Neural cell (in vitro differentiated cells): ENCODE measurements around the gene KIF1B. TPM values are rescaled to one million over a fixed set of nuclear protein-coding genes. Genes with fewer than 3 reads are reported as not detected.

Source experiments
- H2AFZ ChIP-seq: fragments of 200-600, 300-800 bp; sonication (generic), shearing (Covaris generic); 2 replicates; pipeline ENCODE4 v1.6.0; 2014; ENCODE audit warnings: low read depth, mild to moderate bottlenecking, antibody characterized with exemption, low read length, moderate library complexity
- H3F3A ChIP-seq: fragments of 200-600 bp; shearing (Covaris generic); 2 replicates; pipeline ENCODE4 v1.6.1; 2016; ENCODE audit warnings: mild to moderate bottlenecking, moderate library complexity, mixed read lengths, antibody characterized with exemption, low read length; ENCODE audit not compliant: insufficient read depth, poor library complexity, severe bottlenecking
- H3K27ac ChIP-seq: fragments of 200-600, 300-800 bp; sonication (generic), shearing (Covaris generic); 2 replicates; pipeline ENCODE4 v1.5.1; 2014; ENCODE audit warnings: mild to moderate bottlenecking, low read length, moderate library complexity
- H3K27me3 ChIP-seq: fragments of 300-800, 200-600 bp; sonication (generic), shearing (Covaris generic); 2 replicates; pipeline ENCODE4 v1.6.0; 2014; ENCODE audit warnings: mild to moderate bottlenecking, low read depth, low read length, moderate library complexity; ENCODE audit not compliant: insufficient read depth
- H3K36me3 ChIP-seq: fragments of 300-800, 200-600 bp; sonication (generic), shearing (Covaris generic); 2 replicates; pipeline ENCODE4 v1.5.1; 2014; ENCODE audit warnings: mild to moderate bottlenecking, antibody characterized with exemption, low read length, moderate library complexity; ENCODE audit not compliant: insufficient read depth
- H3K4me2 ChIP-seq: fragments of 300-800, 200-600 bp; sonication (generic), shearing (Covaris generic); 2 replicates; pipeline ENCODE4 v1.6.0; 2014; ENCODE audit warnings: mild to moderate bottlenecking, low read length
- H3K4me3 ChIP-seq: fragments of 300-800, 200-600 bp; sonication (generic), shearing (Covaris generic); 2 replicates; pipeline ENCODE4 v1.5.1; 2014; ENCODE audit warnings: mild to moderate bottlenecking, low read length, moderate library complexity
- H3K79me2 ChIP-seq: fragments of 200-600 bp; shearing (Covaris generic); replicated peaks from 2 replicates; pipeline ENCODE4 v1.6.0; 2014; ENCODE audit warnings: mild to moderate bottlenecking, low read length, moderate library complexity; ENCODE audit not compliant: insufficient read depth
- H3K9ac ChIP-seq: fragments of 300-800, 200-600 bp; sonication (generic), shearing (Covaris generic); 2 replicates; pipeline ENCODE4 v1.6.1; 2016; ENCODE audit warnings: mild to moderate bottlenecking, low read length, mixed read lengths
- H3K9me2 ChIP-seq: fragments of 200-600 bp; shearing (Covaris generic); 2 replicates; pipeline ENCODE4 v1.6.1; 2016; ENCODE audit warnings: mild to moderate bottlenecking, low read length, mixed read lengths; ENCODE audit not compliant: insufficient read depth
- H3K9me3 ChIP-seq: fragments of 200-600, 300-800 bp; sonication (generic), shearing (Covaris generic); 2 replicates; pipeline ENCODE4 v1.6.1; 2016; ENCODE audit warnings: mild to moderate bottlenecking, mixed run types, low read length, moderate library complexity, mixed read lengths
- H4K20me1 ChIP-seq: fragments of 200-600 bp; shearing (Covaris generic); 2 replicates; pipeline ENCODE4 v1.6.1; 2016; ENCODE audit warnings: mild to moderate bottlenecking, mixed run types; ENCODE audit not compliant: insufficient read depth
- CTCF ChIP-seq: fragments of 450-650 bp; IDR thresholded peaks from 2 replicates; pipeline ENCODE4 v1.5.1; 2014; ENCODE audit warnings: antibody characterized with exemption, mild to moderate bottlenecking, moderate library complexity; ENCODE audit not compliant: poor library complexity, severe bottlenecking
- EP300 ChIP-seq: fragments of 450-650 bp; conservative IDR thresholded peaks from 2 replicates; pipeline ENCODE4 v1.6.1; 2014; ENCODE audit warnings: antibody characterized with exemption, mild to moderate bottlenecking, moderate library complexity; ENCODE audit not compliant: poor library complexity, severe bottlenecking
- EZH2 ChIP-seq: fragments of 200-600, 300-800 bp; shearing (Covaris generic), sonication (generic); IDR thresholded peaks from 2 replicates; pipeline ENCODE4 v1.6.1; 2014; ENCODE audit warnings: antibody characterized with exemption, low read length, borderline replicate concordance, mild to moderate bottlenecking; ENCODE audit not compliant: insufficient read depth, poor library complexity, severe bottlenecking
- MXI1 ChIP-seq: fragments of 450-650 bp; conservative IDR thresholded peaks from 2 replicates; pipeline ENCODE4 v1.6.1; 2014; ENCODE audit warnings: antibody characterized with exemption, mild to moderate bottlenecking; ENCODE audit not compliant: poor library complexity, severe bottlenecking
- POLR2AphosphoS5 ChIP-seq: IDR thresholded peaks from 2 replicates; pipeline ENCODE4 v1.6.1; 2012
- RAD21 ChIP-seq: fragments of 450-650 bp; conservative IDR thresholded peaks from 2 replicates; pipeline ENCODE4 v1.6.1; 2014; ENCODE audit warnings: antibody characterized with exemption, mild to moderate bottlenecking, moderate library complexity
- REST ChIP-seq: IDR thresholded peaks from 2 replicates; pipeline ENCODE4 v1.6.1; 2012; ENCODE audit warnings: borderline replicate concordance
- TAF1 ChIP-seq: IDR thresholded peaks from 2 replicates; pipeline ENCODE4 v1.6.1; 2012; ENCODE audit warnings: low read depth
- polyA plus RNA-seq: library from polyadenylated mRNA; depleted of rRNA; stranded (reverse); fragments of >200 nt; gene quantifications from 2 replicates; pipeline ENCODE4 v1.2.3, GENCODE V29; 2014

The KIF1B gene
- polyA plus RNA-seq, 1 donor from 2014 or later, result 76.4 TPM

GRCh38 chr1:10400013-10400412 lies 189.6 kb downstream of the KIF1B start:
- Histone ChIP-seq H4K20me1 (no peaks in the 10 kb centered on the region), H3K9me2 (no peaks in the 10 kb centered on the region), H3K9me3 (no peaks in the 10 kb centered on the region), H3K27ac (peak overlapping the region; percentile 81), H3K27me3 (no peaks in the 10 kb centered on the region), H3F3A (no peaks in the 10 kb centered on the region), H3K36me3 (no peaks in the 10 kb centered on the region), H3K9ac (peak overlapping the region; percentile 85), H3K4me3 (peak overlapping the region; percentile 99), H3K4me2 (peak overlapping the region; percentile 63), H2AFZ (no peak overlapping the region), H3K79me2 (peaks cover 28% of the 10 kb centered on the region)
- TF ChIP-seq RAD21 (no peak), CTCF (no peak), EZH2 (no peak), TAF1 (no peak), EP300 (no peak), MXI1 (no peak), POLR2AphosphoS5 (no peak)

- Histone ChIP-seq H3K9me2 (no peaks in the 10 kb centered on the region), H2AFZ (no peak overlapping the region), H3K4me2 (no peak overlapping the region), H3K27ac (no peak overlapping the region), H3K9ac (no peak overlapping the region), H3K9me3 (no peaks in the 10 kb centered on the region), H4K20me1 (no peaks in the 10 kb centered on the region), H3K36me3 (no peaks in the 10 kb centered on the region), H3F3A (no peaks in the 10 kb centered on the region), H3K79me2 (peaks cover 28% of the 10 kb centered on the region), H3K27me3 (no peaks in the 10 kb centered on the region), H3K4me3 (peak overlapping the region; percentile 99)
- no peak for TF ChIP-seq TAF1
These were observed 190.9 kb downstream of the KIF1B start for GRCh38 chr1:10401281-10401680.

GRCh38 chr1:10402729-10403274 lies 192.4 kb downstream of the KIF1B start:
- Histone ChIP-seq H3F3A (no peaks in the 10 kb centered on the region), H3K4me3 (no peak overlapping the region)

More at GRCh38 chr1:10402729-10403274, 192.4 kb downstream of the KIF1B start:
- no peak overlapping the region for H3K9ac ChIP-seq
- no peaks in the 10 kb centered on the region for H4K20me1 ChIP-seq
- no peak overlapping the region for H2AFZ ChIP-seq
- H3K36me3 ChIP-seq, result no peaks in the 10 kb centered on the region
- no peaks in the 10 kb centered on the region for H3K9me2 ChIP-seq
- H3K9me3 ChIP-seq, result no peaks in the 10 kb centered on the region
- H3K79me2 ChIP-seq, result peaks cover 25% of the 10 kb centered on the region
- TF ChIP-seq TAF1, result no peak
- TF ChIP-seq CTCF, result no peak
- no peak for TF ChIP-seq REST
- TF ChIP-seq MXI1, result no peak
- no peak for TF ChIP-seq EZH2
- no peak for TF ChIP-seq POLR2AphosphoS5
- H3K4me2 ChIP-seq, result no peak overlapping the region
- H3K27ac ChIP-seq, result no peak overlapping the region
- no peaks in the 10 kb centered on the region for H3K27me3 ChIP-seq
